HG03045 (cell line): ENCODE measurements around the gene METTL22.
"Not testable (repeated sequence)": the region's sequence is repeated elsewhere in the genome, so short reads cannot be mapped to it uniquely, and the experiment has no call there.

ENCODE experiments used
- ATAC-seq: cut with Tn5 transposase; IDR thresholded peaks from one replicate; pipeline ENCODE4 v1.9.1; 2021; ENCODE audit warnings: mild to moderate bottlenecking, moderate library complexity; ENCODE audit not compliant: unreplicated experiment

The METTL22 gene

GRCh38 chr16:8631373-8631772 lies 9.9 kb downstream of the METTL22 start:
- no peak for ATAC-seq

DNA sequence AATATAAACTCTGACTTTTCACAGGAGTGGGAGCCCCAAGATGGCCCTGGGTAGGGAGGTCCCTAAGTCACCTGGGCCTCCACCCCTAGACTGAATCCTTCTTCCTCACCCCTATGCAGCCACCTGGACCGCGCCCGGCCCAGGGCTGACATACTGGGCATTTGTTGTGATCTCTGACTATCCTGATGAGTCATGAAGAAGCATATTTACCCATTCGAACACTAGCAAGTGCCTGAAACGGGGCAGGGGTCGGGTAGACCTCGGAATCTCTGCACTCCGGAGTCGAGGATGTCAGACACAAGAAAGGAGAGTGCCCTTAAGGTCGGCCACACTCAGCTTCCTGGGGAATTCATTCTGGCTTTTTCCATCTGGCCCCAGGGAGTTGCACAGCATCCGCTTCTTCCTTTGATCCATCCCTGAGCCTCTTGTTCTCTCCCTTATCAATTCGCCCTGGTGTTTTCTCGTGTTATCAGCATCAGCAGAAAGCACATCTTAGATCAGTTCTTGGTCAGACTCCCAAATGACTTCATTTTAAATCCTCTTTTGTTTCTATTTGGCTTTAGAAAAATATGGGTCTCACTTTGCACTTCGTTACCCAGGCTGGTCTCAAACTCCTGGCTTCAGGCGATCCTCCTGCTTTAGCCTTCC lies 10.4 kb downstream of the METTL22 start:
- no peak for ATAC-seq

DNA sequence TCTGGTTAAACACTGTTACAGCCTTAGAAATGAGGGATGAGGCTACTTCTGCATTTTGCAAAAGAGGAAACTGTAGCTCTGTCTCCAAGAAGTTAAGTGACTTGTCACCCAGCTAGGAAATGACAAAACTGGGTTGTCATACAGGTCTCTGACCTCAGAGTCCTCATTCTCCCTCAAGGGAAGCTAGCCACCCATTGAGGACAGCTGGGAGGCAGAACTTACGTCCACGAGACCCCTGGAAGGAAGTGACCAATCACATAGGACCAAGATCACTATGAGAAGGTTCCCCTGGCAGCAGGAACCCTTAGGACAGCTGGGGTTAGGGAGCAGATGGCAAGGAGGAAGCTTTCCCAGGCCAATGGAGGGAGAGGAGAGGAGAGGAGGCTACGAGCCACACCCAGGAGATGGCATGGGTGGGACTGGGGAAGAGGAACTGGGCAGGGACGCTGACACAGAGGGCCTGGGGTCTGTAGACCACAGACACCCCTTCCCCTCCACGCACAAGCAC lies 11.2 kb downstream of the METTL22 start:
- no peak for ATAC-seq

DNA sequence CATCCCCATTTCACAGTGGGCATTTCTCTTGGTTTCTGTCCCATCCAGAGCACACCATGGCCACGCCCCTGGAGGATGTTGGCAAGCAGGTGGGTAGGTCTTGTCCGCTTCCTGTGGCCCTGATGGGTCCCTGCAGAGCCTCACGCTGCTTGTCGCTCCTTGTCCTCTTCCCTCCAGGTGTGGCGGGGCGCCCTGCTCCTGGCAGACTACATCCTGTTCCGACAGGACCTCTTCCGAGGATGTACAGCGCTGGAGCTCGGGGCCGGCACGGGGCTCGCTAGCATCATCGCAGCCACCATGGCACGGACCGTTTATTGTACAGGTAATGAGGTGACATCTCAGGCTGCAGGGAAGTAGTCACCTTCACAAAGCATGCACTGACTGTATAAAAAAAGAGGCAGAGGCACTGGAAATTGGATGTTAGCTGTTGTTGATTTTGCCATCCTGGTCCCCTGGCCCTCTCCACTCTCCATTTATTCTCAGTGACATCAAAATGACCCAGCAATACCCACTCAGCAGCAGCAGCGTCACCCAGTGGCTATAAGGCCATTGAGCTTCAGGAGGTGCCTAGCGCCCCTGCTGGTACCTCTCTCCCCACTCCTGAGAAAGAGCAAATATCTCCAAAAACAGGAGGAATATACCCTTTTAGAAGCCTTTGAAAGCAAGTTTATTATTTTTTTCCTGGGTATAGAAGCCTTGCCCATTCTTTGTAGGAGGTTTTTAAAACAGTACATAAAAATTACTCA lies 13.7 kb downstream of the METTL22 start:
- no peak for ATAC-seq

- no peak for ATAC-seq
Observed at GRCh38 chr16:8639694-8640093, 18.2 kb downstream of the METTL22 start.

DNA sequence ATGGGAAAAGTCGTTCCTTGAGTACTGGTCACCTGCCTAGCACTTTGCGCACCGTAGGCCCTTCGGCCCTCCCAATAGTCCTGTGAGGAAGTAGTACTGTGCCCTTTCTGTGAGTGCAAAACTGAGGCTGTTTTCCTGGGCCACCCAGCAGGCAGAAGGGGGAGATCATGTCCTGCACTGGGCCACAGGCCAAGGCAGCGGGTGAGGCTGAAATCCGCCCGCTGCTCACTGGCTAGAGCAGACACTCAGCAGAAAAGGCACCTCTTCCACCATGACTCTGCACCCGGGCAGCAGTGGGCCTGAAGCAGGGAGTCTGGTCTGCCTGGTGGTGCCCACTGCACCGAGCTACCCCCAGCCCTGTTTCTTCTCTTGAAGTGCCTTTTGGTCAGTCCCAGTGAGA lies 20.2 kb downstream of the METTL22 start:
- ATAC-seq = no peak

- no peak for ATAC-seq
Observed at GRCh38 chr16:8642146-8642545, 20.6 kb downstream of the METTL22 start.

- no peak for ATAC-seq
Observed at GRCh38 chr16:8644211-8645140, 23.0 kb downstream of the METTL22 start.

GRCh38 chr16:8645141-8645521 lies 23.6 kb downstream of the METTL22 start:
- ATAC-seq = no peak

GRCh38 chr16:8645831-8646230 lies 24.3 kb downstream of the METTL22 start:
- no peak for ATAC-seq

GRCh38 chr16:8646326-8647053 lies 25.0 kb downstream of the METTL22 start:
- ATAC-seq = no peak

DNA sequence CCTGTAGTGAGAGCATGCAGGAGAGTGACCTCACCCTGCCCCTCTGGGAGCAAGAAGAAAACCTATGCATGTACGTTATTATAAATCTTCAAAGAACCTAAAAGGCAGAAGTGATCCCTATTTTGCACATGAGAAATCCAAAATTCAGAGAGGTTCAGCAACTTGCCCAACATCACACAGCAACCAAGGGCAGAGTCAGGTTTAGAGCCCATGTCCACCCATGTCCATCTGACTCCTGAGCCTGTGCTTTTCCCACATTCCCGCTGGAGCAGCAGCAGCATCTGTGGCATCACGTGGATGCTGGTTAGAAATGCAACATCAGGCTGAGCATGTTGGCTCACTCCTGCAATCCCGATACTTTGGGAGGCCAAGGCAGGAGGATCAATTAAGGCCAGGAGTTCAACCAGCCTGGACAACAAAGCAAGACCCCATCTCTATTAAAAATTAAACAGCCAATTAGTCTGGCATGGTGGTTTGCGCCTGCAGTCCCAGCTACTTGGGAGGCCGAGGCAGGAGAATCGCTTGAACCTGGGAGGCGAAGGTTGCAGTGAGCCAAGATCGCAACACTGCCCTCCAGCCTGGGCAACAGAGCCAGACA lies 26.3 kb downstream of the METTL22 start:
- ATAC-seq = no peak

DNA sequence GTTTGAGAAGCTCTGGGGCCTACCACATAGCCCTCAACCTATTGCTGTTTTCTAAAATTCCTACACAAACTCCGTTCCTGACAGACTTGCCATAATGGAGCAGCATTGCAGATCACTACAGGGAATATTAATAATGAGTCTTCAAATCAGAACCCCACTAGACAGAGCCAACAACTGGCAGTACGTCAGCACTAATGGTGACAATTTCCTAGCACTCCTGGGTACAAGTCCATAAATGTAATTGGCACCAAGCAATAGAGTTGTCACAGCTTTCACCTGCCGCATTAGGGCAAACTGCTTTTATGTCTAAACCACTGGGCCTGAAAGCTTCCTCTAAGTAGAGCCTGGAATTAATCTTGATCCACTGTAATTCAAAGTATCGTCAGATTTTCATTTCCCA lies 27.4 kb downstream of the METTL22 start:
- no peak for ATAC-seq

DNA sequence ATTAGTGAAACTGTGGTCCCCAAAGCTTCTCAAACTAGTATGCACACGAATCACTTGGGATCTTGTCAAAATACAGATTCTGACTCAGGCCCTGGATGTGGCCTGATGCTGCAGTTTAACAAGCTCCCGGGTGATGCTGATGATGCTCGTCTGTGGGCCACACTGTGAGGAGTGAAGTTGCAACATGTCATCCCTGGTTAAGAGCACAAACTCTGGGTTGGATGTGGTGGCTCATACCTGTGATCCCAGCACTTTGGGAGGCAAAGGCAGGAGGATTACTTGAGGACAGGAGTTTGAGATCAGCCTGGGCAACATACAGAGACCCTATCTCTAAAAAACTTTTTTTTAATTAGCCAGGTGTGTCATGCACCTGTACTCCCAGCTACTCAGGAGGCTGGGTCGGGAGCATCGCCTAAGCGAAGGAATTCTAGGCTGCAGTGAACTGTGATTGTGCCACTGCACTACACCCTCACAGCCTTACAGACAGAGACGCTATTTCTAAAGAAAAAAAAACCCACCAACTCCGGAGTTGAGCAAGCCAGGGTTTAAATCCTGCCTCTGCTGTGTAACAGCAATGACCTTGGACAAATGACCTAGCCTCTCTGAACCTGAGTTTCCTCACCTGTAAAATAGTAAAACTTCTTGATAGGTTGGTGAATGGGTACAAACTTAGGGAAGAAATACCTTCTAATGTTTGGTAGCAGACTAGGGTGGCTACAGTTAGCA lies 28.5 kb downstream of the METTL22 start:
- no peak for ATAC-seq

DNA sequence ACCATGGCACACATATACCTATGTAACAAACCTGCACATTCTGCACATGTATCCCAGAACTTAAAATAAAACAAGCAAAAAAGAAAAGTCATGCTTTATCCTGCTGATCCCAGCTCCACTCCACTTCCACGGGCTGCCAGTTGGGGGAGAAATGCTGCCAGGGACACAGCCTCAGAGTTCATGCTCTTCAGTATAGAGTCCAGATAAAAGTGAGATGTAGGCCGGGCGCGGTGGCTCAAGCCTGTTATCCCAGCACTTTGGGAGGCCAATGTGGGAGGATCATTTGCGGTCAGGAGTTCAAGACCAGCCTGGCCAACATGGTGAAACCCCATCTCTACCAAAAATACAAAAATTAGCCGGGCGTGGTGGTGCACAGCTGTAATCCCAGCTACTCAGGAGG lies 30.5 kb downstream of the METTL22 start:
- ATAC-seq = not testable (repeated sequence)

GRCh38 chr16:8655184-8655717 lies 33.8 kb downstream of the METTL22 start:
- ATAC-seq = peak; percentile 36

- ATAC-seq = no peak
Observed at GRCh38 chr16:8656376-8656775, 34.9 kb downstream of the METTL22 start.

- ATAC-seq = no peak
Observed at GRCh38 chr16:8660841-8661301, 39.4 kb downstream of the METTL22 start.

DNA sequence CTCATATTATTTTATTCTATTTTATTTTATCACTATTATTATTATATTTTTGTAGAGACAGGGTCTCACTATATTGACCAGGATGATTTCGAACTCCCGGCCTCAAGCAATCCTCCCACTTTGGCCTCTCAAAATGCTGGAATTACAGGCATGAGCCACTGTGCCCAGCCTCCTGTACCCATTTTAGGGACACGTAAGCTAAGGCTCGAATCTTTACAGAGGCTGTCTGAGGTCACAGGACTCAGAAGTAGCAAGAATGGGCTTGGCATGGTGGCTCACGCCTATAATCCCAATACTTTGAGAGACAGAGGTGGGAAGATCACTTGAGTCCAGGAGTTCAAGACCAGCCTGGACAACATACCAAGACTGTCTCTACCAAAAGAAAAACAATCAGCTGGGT lies 40.2 kb downstream of the METTL22 start:
- no peak for ATAC-seq
